K562 (cell line): Measurements from ENCODE around the gene PRDM8. TPM values are rescaled to one million over a fixed set of nuclear protein-coding genes. Genes with fewer than 3 reads are reported as not detected.
A peak's percentile ranks its signal among the peaks of the same experiment; 100 is the strongest.

ENCODE experiments used
- ATAC-seq: fragments of 200-7000 bp; cut with Tn5 transposase; 3 replicates; pipeline ENCODE4 v1.9.1; 2020; ENCODE audit warnings: moderate library complexity
- BruUV-seq: library from RNA; stranded (reverse); fragments of 400-500 nt; replicated peaks from 2 replicates; lab custom pipeline; 2021; lab: Mats Ljungman, UMichigan
- CTCF ChIA-PET: fragments of 300-600 bp; formaldehyde crosslinking; extraction: SDS; loops from one replicate; lab custom pipeline; 2021; ENCODE audit warnings: low intra/inter-chr PET ratio; lab: Yijun Ruan, JAX
- POLR2A ChIA-PET: fragments of 300-600, 350-650 bp; sonication (Branson Sonifier 250); formaldehyde crosslinking; extraction: SDS; loops from one replicate; lab custom pipeline; 2021; ENCODE audit warnings: antibody characterized with exemption, inconsistent platforms; lab: Yijun Ruan, JAX
- DNase-seq, 4 experiments: peaks; one replicate each; pipeline versions ENCODE4 v3.0.0 to v3.0.0-alpha.2; 2011 to 2018; ENCODE audit warnings: low spot score in 3 of 4, mixed read lengths in 3 of 4; ENCODE audit errors: extremely low read depth in 1 of 4
- FAIRE-seq: peaks from 2 replicates; lab custom pipeline; 2011; peaks lifted over from hg19 to GRCh38; lab: Jason Lieb, UNC
- H2AFZ ChIP-seq: 2 replicates; pipeline ENCODE4 v1.6.0; 2011; ENCODE audit warnings: low read depth, low read length, control low read depth, inconsistent platforms
- H3K27ac ChIP-seq: fragments of 200-600 bp; 3 replicates; pipeline ENCODE4 v1.8.0; 2011; ENCODE audit warnings: low read depth, mild to moderate bottlenecking, control low read depth, inconsistent platforms, low read length, moderate library complexity, mixed read lengths; ENCODE audit errors: extremely low read depth
- H3K27me3 ChIP-seq, 2 experiments: fragments of 300-600 bp in 1 of 2; 2 replicates in 1 of 2; 3 replicates in 1 of 2; pipeline versions ENCODE4 v1.6.0 to v1.8.0; 2011; ENCODE audit warnings: inconsistent platforms in 2 of 2, low read length in 2 of 2, mild to moderate bottlenecking in 1 of 2, mixed read lengths in 1 of 2, moderate library complexity in 1 of 2; ENCODE audit not compliant: control insufficient read depth in 2 of 2, insufficient read depth in 2 of 2
- H3K36me3 ChIP-seq: fragments of 300-600 bp; 3 replicates; pipeline ENCODE4 v1.8.0; 2011; ENCODE audit warnings: mild to moderate bottlenecking, low read length, inconsistent platforms; ENCODE audit not compliant: control insufficient read depth, insufficient read depth
- H3K4me1 ChIP-seq, 2 experiments: fragments of 200-600 bp in 1 of 2; replicated peaks in 1 of 2; 2 replicates in 1 of 2; 3 replicates in 1 of 2; pipeline versions ENCODE4 v1.5.1 to v1.8.0; 2011; ENCODE audit warnings: inconsistent platforms in 2 of 2, low read length in 2 of 2, mild to moderate bottlenecking in 1 of 2, mixed read lengths in 1 of 2, moderate library complexity in 1 of 2; ENCODE audit not compliant: control insufficient read depth in 2 of 2, insufficient read depth in 2 of 2
- H3K4me2 ChIP-seq: 2 replicates; pipeline ENCODE4 v1.6.1; 2011; ENCODE audit warnings: low read length, control low read depth, inconsistent platforms, mixed read lengths; ENCODE audit not compliant: insufficient read depth
- H3K4me3 ChIP-seq: fragments of 200-600 bp; sonication (generic), shearing (Covaris generic); 2 replicates; pipeline ENCODE4 v1.5.1; 2016; ENCODE audit warnings: control low read depth, inconsistent platforms
- H3K79me2 ChIP-seq: fragments of 200-600 bp; 3 replicates; pipeline ENCODE4 v1.8.0; 2011; ENCODE audit warnings: low read length, inconsistent platforms; ENCODE audit not compliant: control insufficient read depth, insufficient read depth
- H3K9ac ChIP-seq, 2 experiments: 2 replicates each; pipeline versions ENCODE4 v1.6.0 to v1.6.1; 2011; ENCODE audit warnings: low read depth in 2 of 2, low read length in 2 of 2, control low read depth in 1 of 2, inconsistent platforms in 1 of 2, mild to moderate bottlenecking in 1 of 2, mixed read lengths in 1 of 2; ENCODE audit not compliant: insufficient read depth in 1 of 2
- H3K9me1 ChIP-seq: one replicate; pipeline ENCODE4 v1.6.0; 2011; ENCODE audit warnings: inconsistent platforms, mild to moderate bottlenecking, low read length, moderate library complexity; ENCODE audit not compliant: control insufficient read depth, insufficient read depth
- H3K9me3 ChIP-seq: replicated peaks from 2 replicates; pipeline ENCODE4 v1.5.1; 2011; ENCODE audit warnings: low read depth, low read length, inconsistent platforms; ENCODE audit not compliant: control insufficient read depth, insufficient read depth
- H4K20me1 ChIP-seq: replicated peaks from 2 replicates; pipeline ENCODE4 v1.6.1; 2011; ENCODE audit warnings: low read length, inconsistent platforms, mixed read lengths; ENCODE audit not compliant: control insufficient read depth, insufficient read depth
- BHLHE40 ChIP-seq: IDR thresholded peaks from 2 replicates; pipeline ENCODE4 v1.6.1; 2011; ENCODE audit warnings: low read length, improper control_type of control experiment
- CBFA2T3 ChIP-seq: fragments of 450-650 bp; IDR thresholded peaks from 2 replicates; pipeline ENCODE4 v1.6.1; 2017
- CREBBP ChIP-seq: IDR thresholded peaks from one replicate; pipeline ENCODE4 v1.6.1; 2012; ENCODE audit warnings: low read depth, mild to moderate bottlenecking, control low read depth, inconsistent platforms, low read length
- GMEB1 ChIP-seq: fragments of 250-450 bp; sonication (Bioruptor Pico); IDR thresholded peaks from 2 replicates; pipeline ENCODE4 v1.4.0; 2020; ENCODE audit warnings: mild to moderate bottlenecking
- GTF2F1 ChIP-seq: IDR thresholded peaks from 2 replicates; pipeline ENCODE4 v1.6.1; 2011; ENCODE audit warnings: low read depth, low read length, improper control_type of control experiment
- LCOR ChIP-seq: sonication (generic); formaldehyde crosslinking; IDR thresholded peaks from 2 replicates; pipeline ENCODE4 v1.8.0; 2022; ENCODE audit warnings: mild to moderate bottlenecking, missing genetic modification reagents
- MEIS2 ChIP-seq: fragments of 450-650 bp; IDR thresholded peaks from 2 replicates; pipeline ENCODE4 v1.6.1; 2014; ENCODE audit warnings: mild to moderate bottlenecking; ENCODE audit not compliant: partially characterized antibody
- NFRKB ChIP-seq: fragments of 450-650 bp; IDR thresholded peaks from 2 replicates; pipeline ENCODE4 v1.6.1; 2016; ENCODE audit warnings: low read depth
- PURB ChIP-seq: sonication (generic); formaldehyde crosslinking; IDR thresholded peaks from 2 replicates; pipeline ENCODE4 v1.9.0; 2021; ENCODE audit warnings: low read depth, mild to moderate bottlenecking, missing genetic modification reagents
- RUNX1 ChIP-seq: sonication (generic); IDR thresholded peaks from 2 replicates; pipeline ENCODE4 v1.6.1; 2016; ENCODE audit warnings: antibody characterized with exemption, low read depth
- SIN3B ChIP-seq: fragments of 450-650 bp; IDR thresholded peaks from 2 replicates; pipeline ENCODE4 v1.6.1; 2017; ENCODE audit warnings: low read depth, mild to moderate bottlenecking, moderate library complexity
- STAG1 ChIP-seq: sonication (generic); formaldehyde crosslinking; IDR thresholded peaks from 2 replicates; pipeline ENCODE4 v1.5.0; 2020; ENCODE audit warnings: missing genetic modification reagents, borderline replicate concordance
- TEAD4 ChIP-seq, 2 experiments: sonication (generic) in 1 of 2; formaldehyde crosslinking in 1 of 2; IDR thresholded peaks; 2 replicates each; pipeline versions ENCODE4 v1.6.1 to v1.8.0; 2012 to 2022; ENCODE audit warnings: borderline replicate concordance in 1 of 2, inconsistent platforms in 1 of 2, low read length in 1 of 2, mild to moderate bottlenecking in 1 of 2, missing genetic modification reagents in 1 of 2
- YY1 ChIP-seq, 3 experiments: IDR thresholded peaks; 2 replicates each; pipeline ENCODE4 v1.6.1; 2011; ENCODE audit warnings: low read length in 2 of 3, mild to moderate bottlenecking in 2 of 3, moderate library complexity in 2 of 3, borderline replicate concordance in 1 of 3, control low read depth in 1 of 3, low read depth in 1 of 3; ENCODE audit not compliant: insufficient read depth in 3 of 3, insufficient replicate concordance in 2 of 3, control insufficient read depth in 1 of 3, insufficient read length in 1 of 3; ENCODE audit errors: extremely low read depth in 1 of 3
- ZFPM2 ChIP-seq: fragments of 250-450 bp; sonication (Bioruptor Pico); IDR thresholded peaks from 2 replicates; pipeline ENCODE4 v1.5.1; 2022; ENCODE audit warnings: mild to moderate bottlenecking
- ZNF311 ChIP-seq: fragments of 250-450 bp; sonication (Bioruptor Pico); IDR thresholded peaks from 2 replicates; pipeline ENCODE4 v1.4.0; 2020; ENCODE audit warnings: mild to moderate bottlenecking, moderate library complexity
- ZNF41 ChIP-seq: fragments of 250-450 bp; sonication (Bioruptor Pico); conservative IDR thresholded peaks from 2 replicates; pipeline ENCODE4 v1.4.0; 2020; ENCODE audit warnings: mild to moderate bottlenecking
- WGBS: fragments of 100-300 bp; shearing (Covaris generic); methylation state at CpG from one replicate; pipeline ENCODE4 v1.1.6; 2016; ENCODE audit warnings: low coverage, mixed read lengths; ENCODE audit not compliant: insufficient coverage; ENCODE audit errors: missing lambda C conversion rate; 5-methylcytosine and 5-hydroxymethylcytosine counted together
- in situ Hi-C: fragments of 300-500 bp; cut with MboI; formaldehyde crosslinking; loops from 4 replicates; pipeline ENCODE4 v1.15.0; 2018; ENCODE audit warnings: inconsistent platforms, mixed read lengths
- intact Hi-C: fragments of 100-400 bp; cut with micrococcal nuclease; formaldehyde crosslinking; loops from 2 replicates; pipeline ENCODE4 v1.14.2; 2022
- polyA plus RNA-seq, 8 experiments: library from polyadenylated mRNA; depleted of rRNA in 4 of 8; stranded (reverse) in 5 of 8; unstranded in 3 of 8; fragments of >200 nt; fragmentation: Nextera tagmentation in 2 of 8; fragmentation: Illumina TruSeq in 1 of 8; extraction: Ambion mirVana in 2 of 8; extraction: Trizol in 1 of 8; gene quantifications; 2 replicates each; pipeline versions ENCODE4 v1.2.1 to v1.2.3, GENCODE V29; 2011 to 2014; ENCODE audit warnings: inconsistent platforms in 1 of 8, missing spikeins in 1 of 8
- total RNA-seq, 7 experiments: library from RNA; depleted of rRNA in 6 of 7; stranded (reverse); fragments of >200 nt in 6 of 7; fragmentation: Illumina TruSeq in 2 of 7; extraction: Trizol in 2 of 7; gene quantifications; 2 replicates each; pipeline versions ENCODE4 v1.2.1 to v1.2.3, GENCODE V29; 2011 to 2021; ENCODE audit warnings: low replicate concordance in 1 of 7

The PRDM8 gene
- total and polyA plus RNA-seq, 9 of the 15 experiments (the other 6 are each of a cell fraction or from before 2014, with no cell fraction given): 0.40 TPM; not detected in 8

- Histone ChIP-seq H3K27me3 (no peaks in the 10 kb centered on the region), H3K36me3 (no peaks in the 10 kb centered on the region), H3K4me3 (no peak overlapping the region), H3K9ac (no peak overlapping the region), H3K9me3 (no peaks in the 10 kb centered on the region), H3K9me1 (no peaks in the 10 kb centered on the region), H3K79me2 (no peaks in the 10 kb centered on the region), H3K4me2 (no peak overlapping the region), H2AFZ (peak overlapping the region; percentile 10; the same call in 1 of the 2 replicates), H4K20me1 (no peaks in the 10 kb centered on the region), H3K27ac (no peak overlapping the region), H3K4me1 (no peaks in the 10 kb centered on the region; a peak in 1 of 5 replicates)
- POLR2A ChIA-PET: no interaction called here
- intact Hi-C loops (no loop called here), in situ Hi-C loops (no loop called here)
- TF ChIP-seq TEAD4 (IDR thresholded peaks at IDR 0.05; ENCODE audit: low read length) (peak; percentile 46; the same call in 1 of the 2 replicates), TEAD4 (CRISPR knock-in tag; IDR thresholded peaks at IDR 0.05; ENCODE audit: borderline replicate concordance) (no peak), MEIS2 (peak; percentile 59), CBFA2T3 (peak; percentile 39), SIN3B (no peak)
- no TSS peak for BruUV-seq
- FAIRE-seq (peak; percentile 26), DNase-seq (no peak), ATAC-seq (peak; percentile 39; the same call in 1 of the 3 replicates)
- CTCF ChIA-PET: no interaction called here
- 22% methylated on average over 2 of the region's 2 CpGs for WGBS
Measured at GRCh38 chr4:80225595-80225994, 28.3 kb downstream of the PRDM8 start.

GRCh38 chr4:80226094-80226493 is 28.8 kb downstream of the PRDM8 start:
- DNase-seq (no peak), ATAC-seq (no peak), FAIRE-seq (no peak)
- Histone ChIP-seq H3K4me3 (no peak overlapping the region), H3K27ac (no peak overlapping the region), H3K79me2 (no peaks in the 10 kb centered on the region), H3K9ac (no peak overlapping the region), H3K4me1 (peaks cover 0 to 2% of the 10 kb centered on the region in 2 experiments; a peak in 1 of 5 replicates), H3K9me1 (no peaks in the 10 kb centered on the region), H3K9me3 (no peaks in the 10 kb centered on the region), H3K27me3 (no peaks in the 10 kb centered on the region), H2AFZ (peak overlapping the region; percentile 7; the same call in 1 of the 2 replicates), H4K20me1 (no peaks in the 10 kb centered on the region), H3K36me3 (no peaks in the 10 kb centered on the region), H3K4me2 (no peak overlapping the region)
- CTCF ChIA-PET: no interaction called here
- in situ Hi-C loops (no loop called here), intact Hi-C loops (no loop called here)
- POLR2A ChIA-PET: no interaction called here
- BruUV-seq: no TSS peak
- WGBS: 45% methylated on average over 2 of the region's 2 CpGs
- no peak for TF ChIP-seq GMEB1
- no peak for TF ChIP-seq LCOR (CRISPR knock-in tag)
- TF ChIP-seq GTF2F1: no peak
- TF ChIP-seq BHLHE40: no peak
- TF ChIP-seq STAG1 (CRISPR knock-in tag): no peak
- no peak for TF ChIP-seq PURB (CRISPR knock-in tag)
- TF ChIP-seq ZNF311 (CRISPR knock-in tag): no peak
- TF ChIP-seq RUNX1: no peak
- TF ChIP-seq CREBBP: no peak
- TF ChIP-seq YY1 (IDR thresholded peaks at IDR 0.05; ENCODE audit: borderline replicate concordance in 1 of 3, control insufficient read depth in 1 of 3, extremely low read depth in 1 of 3, insufficient read depth in 3 of 3, insufficient read length in 1 of 3, insufficient replicate concordance in 2 of 3, low read depth in 1 of 3, low read length in 2 of 3): no peak
- no peak for TF ChIP-seq ZNF41 (CRISPR knock-in tag)
- no peak for TF ChIP-seq NFRKB
- TF ChIP-seq ZFPM2 (CRISPR knock-in tag): no peak
